Measurements from ENCODE around the gene LYL1.

The LYL1 gene

GRCh38 chr19:13069415-13070359 is 33.0 kb downstream of the LYL1 start:
- no peak for DNase-seq (ENCODE audit: low read depth, low spot score)
- peaks cover 45% of the 10 kb centered on the region for H3K27me3 ChIP-seq (ENCODE audit: insufficient read depth, insufficient read length)
- TF ChIP-seq YY1 (IDR thresholded peaks at IDR 0.05; ENCODE audit: insufficient read depth, insufficient read length) (no peak), SUZ12 (IDR thresholded peaks at IDR 0.05; ENCODE audit: extremely low read depth, insufficient read depth, insufficient read length) (no peak)
- peak overlapping the region; percentile 58 for H3K9ac ChIP-seq (ENCODE audit: insufficient read length, low read depth)
- no peaks in the 10 kb centered on the region for H3K36me3 ChIP-seq (ENCODE audit: insufficient read depth, insufficient read length, low read length)
- H3K9me3 ChIP-seq (ENCODE audit: insufficient read depth, low read length), result no peaks in the 10 kb centered on the region
- no peak overlapping the region for H3K4me3 ChIP-seq (ENCODE audit: insufficient read length, low read depth)
- H3K4me1 ChIP-seq (ENCODE audit: insufficient read depth, insufficient read length), result peaks cover 15% of the 10 kb centered on the region

DNA sequence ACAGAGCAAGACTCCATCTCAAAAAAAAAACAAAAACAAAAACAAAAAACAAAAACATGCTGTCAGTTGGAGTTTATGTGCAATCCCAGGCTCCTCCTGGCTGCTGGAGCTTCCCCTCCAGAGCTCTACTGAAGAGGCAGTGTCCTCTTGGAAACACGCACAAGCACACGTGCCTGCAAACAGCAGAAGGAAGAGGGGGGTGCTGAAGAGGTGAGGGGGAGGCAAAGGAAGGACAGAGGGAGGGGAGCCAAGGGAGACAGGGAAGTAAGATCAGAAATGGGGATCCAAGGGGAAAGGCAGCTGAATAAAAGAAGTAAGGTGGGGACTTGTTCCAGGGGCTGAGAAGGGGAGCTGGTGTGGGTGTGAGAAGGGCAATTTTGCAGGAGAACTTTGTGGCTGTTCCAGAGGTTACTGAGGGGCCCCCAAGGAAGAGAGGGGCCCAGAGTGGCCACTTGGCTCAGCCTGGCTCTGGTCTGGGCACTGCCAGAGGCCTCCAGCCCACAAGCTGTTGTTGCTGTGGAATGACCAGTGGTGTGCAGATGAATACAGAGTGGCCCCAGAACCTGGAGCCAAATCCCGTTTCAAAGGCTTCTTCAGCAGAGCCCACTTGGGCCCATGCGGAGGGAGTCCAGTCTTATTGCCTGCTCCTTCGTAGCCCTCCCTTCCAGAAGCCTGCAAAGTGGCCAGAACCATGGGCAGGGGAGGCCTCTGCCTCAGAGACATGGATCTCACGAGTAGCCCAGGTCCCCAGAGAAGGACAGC is 34.4 kb downstream of the LYL1 start:
- peaks cover 13% of the 10 kb centered on the region for H3K4me1 ChIP-seq (ENCODE audit: insufficient read depth, insufficient read length)
- no peak for DNase-seq (ENCODE audit: low read depth, low spot score)
- TF ChIP-seq YY1 (IDR thresholded peaks at IDR 0.05; ENCODE audit: insufficient read depth, insufficient read length) (no peak), ZNF274 (IDR thresholded peaks at IDR 0.05; ENCODE audit: low read depth, low read length) (no peak), SUZ12 (IDR thresholded peaks at IDR 0.05; ENCODE audit: extremely low read depth, insufficient read depth, insufficient read length) (no peak)
- H3K9me3 ChIP-seq (ENCODE audit: insufficient read depth, low read length), result no peaks in the 10 kb centered on the region
- no peak overlapping the region for H3K9ac ChIP-seq (ENCODE audit: insufficient read length, low read depth)
- peaks cover 59% of the 10 kb centered on the region for H3K27me3 ChIP-seq (ENCODE audit: insufficient read depth, insufficient read length)
- H3K36me3 ChIP-seq (ENCODE audit: insufficient read depth, insufficient read length, low read length), result no peaks in the 10 kb centered on the region
- H3K4me3 ChIP-seq (ENCODE audit: insufficient read length, low read depth), result no peak overlapping the region

- no peak for DNase-seq (ENCODE audit: low read depth, low spot score)
- TF ChIP-seq SUZ12 (IDR thresholded peaks at IDR 0.05; ENCODE audit: extremely low read depth, insufficient read depth, insufficient read length) (no peak), ZNF274 (IDR thresholded peaks at IDR 0.05; ENCODE audit: low read depth, low read length) (no peak), YY1 (IDR thresholded peaks at IDR 0.05; ENCODE audit: insufficient read depth, insufficient read length) (no peak)
- Histone ChIP-seq H3K9ac (ENCODE audit: insufficient read length, low read depth) (no peak overlapping the region), H3K36me3 (ENCODE audit: insufficient read depth, insufficient read length, low read length) (no peaks in the 10 kb centered on the region), H3K4me3 (ENCODE audit: insufficient read length, low read depth) (no peak overlapping the region), H3K4me1 (ENCODE audit: insufficient read depth, insufficient read length) (peaks cover 9% of the 10 kb centered on the region), H3K9me3 (ENCODE audit: insufficient read depth, low read length) (no peaks in the 10 kb centered on the region), H3K27me3 (ENCODE audit: insufficient read depth, insufficient read length) (peaks cover 65% of the 10 kb centered on the region)
Measured at GRCh38 chr19:13066933-13067807, 35.5 kb downstream of the LYL1 start.

- Histone ChIP-seq H3K9me3 (ENCODE audit: insufficient read depth, low read length) (no peaks in the 10 kb centered on the region), H3K4me3 (ENCODE audit: insufficient read length, low read depth) (no peak overlapping the region), H3K36me3 (ENCODE audit: insufficient read depth, insufficient read length, low read length) (no peaks in the 10 kb centered on the region), H3K4me1 (ENCODE audit: insufficient read depth, insufficient read length) (peaks cover 9% of the 10 kb centered on the region), H3K27me3 (ENCODE audit: insufficient read depth, insufficient read length) (peaks cover 73% of the 10 kb centered on the region), H3K9ac (ENCODE audit: insufficient read length, low read depth) (no peak overlapping the region)
- TF ChIP-seq SUZ12 (IDR thresholded peaks at IDR 0.05; ENCODE audit: extremely low read depth, insufficient read depth, insufficient read length), result no peak
- no peak for TF ChIP-seq YY1 (IDR thresholded peaks at IDR 0.05; ENCODE audit: insufficient read depth, insufficient read length)
- TF ChIP-seq ZNF274 (IDR thresholded peaks at IDR 0.05; ENCODE audit: low read depth, low read length), result no peak
- DNase-seq (ENCODE audit: low read depth, low spot score), result no peak
Measured at GRCh38 chr19:13066226-13066625, 36.4 kb downstream of the LYL1 start.

GRCh38 chr19:13064092-13064489 is 38.6 kb downstream of the LYL1 start:
- no peak overlapping the region for H3K4me3 ChIP-seq (ENCODE audit: insufficient read length, low read depth)
- DNase-seq (ENCODE audit: low read depth, low spot score), result no peak
- H3K36me3 ChIP-seq (ENCODE audit: insufficient read depth, insufficient read length, low read length), result no peaks in the 10 kb centered on the region
- no peaks in the 10 kb centered on the region for H3K9me3 ChIP-seq (ENCODE audit: insufficient read depth, low read length)
- H3K4me1 ChIP-seq (ENCODE audit: insufficient read depth, insufficient read length), result peaks cover 14% of the 10 kb centered on the region
- peaks cover 81% of the 10 kb centered on the region for H3K27me3 ChIP-seq (ENCODE audit: insufficient read depth, insufficient read length)
- H3K9ac ChIP-seq (ENCODE audit: insufficient read length, low read depth), result no peak overlapping the region
- TF ChIP-seq SUZ12 (IDR thresholded peaks at IDR 0.05; ENCODE audit: extremely low read depth, insufficient read depth, insufficient read length) (no peak), YY1 (IDR thresholded peaks at IDR 0.05; ENCODE audit: insufficient read depth, insufficient read length) (no peak), ZNF274 (IDR thresholded peaks at IDR 0.05; ENCODE audit: low read depth, low read length) (no peak)

DNA sequence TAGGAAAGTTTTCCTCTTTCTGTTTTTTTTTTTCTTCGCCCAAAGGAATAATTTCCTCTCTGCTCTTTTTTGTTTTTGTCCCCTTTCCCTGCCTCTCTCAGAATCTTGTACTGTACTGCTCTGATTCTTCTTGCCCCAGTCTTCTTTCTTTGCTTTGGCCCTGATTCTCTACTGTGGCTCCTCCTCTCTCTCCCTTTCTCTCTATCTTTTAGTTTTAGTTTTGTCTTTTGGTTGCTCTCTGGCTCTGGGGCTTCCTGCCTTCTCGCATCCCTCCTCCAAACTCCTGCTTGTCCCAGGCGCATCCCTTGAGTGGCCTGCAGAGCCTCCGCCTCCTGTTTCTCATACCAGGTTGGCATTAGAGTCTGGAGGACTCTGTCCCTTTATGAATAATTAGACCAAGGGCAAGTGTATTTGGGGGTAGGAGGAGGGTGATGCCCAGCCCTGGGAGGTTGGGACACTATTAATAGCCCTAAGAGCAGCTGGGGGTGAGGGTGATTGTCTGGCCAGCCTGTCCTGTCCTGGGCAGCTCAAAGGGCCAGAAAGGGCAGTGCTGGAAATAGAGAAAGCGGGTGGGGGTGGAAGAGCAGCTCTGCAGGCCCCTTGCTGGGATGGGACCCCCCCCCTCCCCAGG is 39.1 kb downstream of the LYL1 start:
- Histone ChIP-seq H3K9ac (ENCODE audit: insufficient read length, low read depth) (no peak overlapping the region), H3K36me3 (ENCODE audit: insufficient read depth, insufficient read length, low read length) (no peaks in the 10 kb centered on the region), H3K4me1 (ENCODE audit: insufficient read depth, insufficient read length) (peaks cover 18% of the 10 kb centered on the region), H3K4me3 (ENCODE audit: insufficient read length, low read depth) (no peak overlapping the region), H3K9me3 (ENCODE audit: insufficient read depth, low read length) (no peaks in the 10 kb centered on the region), H3K27me3 (ENCODE audit: insufficient read depth, insufficient read length) (peaks cover 81% of the 10 kb centered on the region)
- TF ChIP-seq SUZ12 (IDR thresholded peaks at IDR 0.05; ENCODE audit: extremely low read depth, insufficient read depth, insufficient read length) (no peak), ZNF274 (IDR thresholded peaks at IDR 0.05; ENCODE audit: low read depth, low read length) (no peak), YY1 (IDR thresholded peaks at IDR 0.05; ENCODE audit: insufficient read depth, insufficient read length) (no peak)
- no peak for DNase-seq (ENCODE audit: low read depth, low spot score)

All from NT2/D1 (cell line).